ENCODE measurements around the gene HIF1A. TPM values are rescaled to one million over a fixed set of nuclear protein-coding genes. Genes with fewer than 3 reads are reported as not detected.
A peak's percentile ranks its signal among the peaks of the same experiment; 100 is the strongest.

HIF1A gene
- total RNA-seq, 3 donors from 2014 or later = 66.9 to 112 (median 71.6) TPM

DNA sequence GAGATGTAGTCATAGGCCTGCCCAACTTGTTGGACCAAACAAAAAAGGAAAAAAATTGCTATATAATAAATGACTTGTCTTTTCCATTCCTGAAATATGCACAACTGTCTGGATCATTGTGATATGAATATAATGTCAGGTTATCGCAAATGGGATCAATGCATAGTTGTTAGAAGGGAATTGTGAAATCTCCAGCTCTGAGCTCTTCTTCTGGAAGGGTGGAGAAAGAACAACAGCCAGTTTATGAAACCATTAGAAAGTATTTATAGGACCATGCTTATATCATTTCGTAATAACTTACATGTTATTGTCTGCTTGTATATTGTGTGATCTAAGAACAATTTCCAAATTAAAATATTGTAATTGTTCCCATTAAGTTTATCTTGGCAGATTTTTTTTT, 35.7 kb upstream of the HIF1A start:
- TF ChIP-seq, protein P1, sequence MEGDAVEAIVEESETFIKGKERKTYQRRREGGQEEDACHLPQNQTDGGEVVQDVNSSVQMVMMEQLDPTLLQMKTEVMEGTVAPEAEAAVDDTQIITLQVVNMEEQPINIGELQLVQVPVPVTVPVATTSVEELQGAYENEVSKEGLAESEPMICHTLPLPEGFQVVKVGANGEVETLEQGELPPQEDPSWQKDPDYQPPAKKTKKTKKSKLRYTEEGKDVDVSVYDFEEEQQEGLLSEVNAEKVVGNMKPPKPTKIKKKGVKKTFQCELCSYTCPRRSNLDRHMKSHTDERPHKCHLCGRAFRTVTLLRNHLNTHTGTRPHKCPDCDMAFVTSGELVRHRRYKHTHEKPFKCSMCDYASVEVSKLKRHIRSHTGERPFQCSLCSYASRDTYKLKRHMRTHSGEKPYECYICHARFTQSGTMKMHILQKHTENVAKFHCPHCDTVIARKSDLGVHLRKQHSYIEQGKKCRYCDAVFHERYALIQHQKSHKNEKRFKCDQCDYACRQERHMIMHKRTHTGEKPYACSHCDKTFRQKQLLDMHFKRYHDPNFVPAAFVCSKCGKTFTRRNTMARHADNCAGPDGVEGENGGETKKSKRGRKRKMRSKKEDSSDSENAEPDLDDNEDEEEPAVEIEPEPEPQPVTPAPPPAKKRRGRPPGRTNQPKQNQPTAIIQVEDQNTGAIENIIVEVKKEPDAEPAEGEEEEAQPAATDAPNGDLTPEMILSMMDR (IDR thresholded peaks at IDR 0.05) = no peak
- Histone ChIP-seq H3K4me3 (no peak overlapping the region), H3K4me1 (ENCODE audit: low read depth) (peaks cover 9% of the 10 kb centered on the region), H3K9me3 (no peaks in the 10 kb centered on the region), H3K36me3 (ENCODE audit: low read depth) (no peaks in the 10 kb centered on the region)
- intact Hi-C loops (cut with DNase I, micrococcal nuclease) = no loop called here
- DNase-seq (no peak), ATAC-seq (no peak)

DNA sequence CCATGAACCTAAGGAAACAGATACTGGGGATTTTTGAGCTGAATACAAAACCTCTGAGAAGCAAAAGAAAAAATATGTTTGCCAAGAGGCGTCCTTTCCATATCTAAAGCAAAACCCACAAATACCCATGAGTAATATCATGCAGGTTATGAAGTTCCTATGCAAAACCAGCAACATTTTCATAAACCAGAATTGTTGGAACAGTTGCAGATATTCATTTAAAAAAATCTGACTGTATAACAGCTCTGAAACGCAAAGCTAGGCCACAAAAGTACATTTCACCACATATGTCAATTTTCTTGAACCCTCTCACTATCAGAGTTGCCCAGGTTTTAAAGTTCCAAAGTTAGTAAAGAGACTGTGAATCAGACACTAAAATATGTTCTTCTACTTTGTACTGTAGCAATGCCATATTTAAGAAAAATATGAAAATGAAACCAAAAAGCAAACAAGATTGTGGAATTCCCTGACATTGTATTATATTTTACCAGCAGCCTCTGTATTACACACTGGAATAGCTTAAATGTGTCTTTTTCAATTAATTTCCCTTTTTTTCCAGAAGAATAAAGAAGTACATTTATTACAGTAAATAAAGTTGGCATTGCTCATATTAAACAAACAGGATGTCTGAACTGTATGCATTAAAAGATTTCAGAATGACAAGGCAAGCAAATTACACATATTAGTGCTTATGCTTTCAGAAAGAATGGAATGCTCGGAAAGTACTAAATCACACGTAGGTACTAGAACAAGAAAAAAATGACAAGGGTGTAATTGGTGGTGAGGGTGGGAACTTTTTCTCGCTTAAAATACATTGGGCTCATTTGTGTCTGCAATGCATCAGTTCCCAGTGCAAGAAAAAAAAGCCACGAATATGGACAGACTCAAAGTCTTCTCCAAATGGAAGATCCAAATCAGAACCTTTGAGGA, 33.6 kb upstream of the HIF1A start:
- Histone ChIP-seq H3K36me3 (ENCODE audit: low read depth) (no peaks in the 10 kb centered on the region), H3K4me1 (ENCODE audit: low read depth) (peaks cover 9% of the 10 kb centered on the region), H3K4me3 (no peak overlapping the region), H3K9me3 (no peaks in the 10 kb centered on the region)
- TF ChIP-seq, protein P1 (IDR thresholded peaks at IDR 0.05) = no peak
- intact Hi-C loops (cut with DNase I, micrococcal nuclease) = no loop called here
- no peak for DNase-seq
- ATAC-seq = peak; percentile 7

- Histone ChIP-seq H3K4me3 (no peak overlapping the region), H3K4me1 (ENCODE audit: low read depth) (peaks cover 9% of the 10 kb centered on the region), H3K36me3 (ENCODE audit: low read depth) (no peaks in the 10 kb centered on the region), H3K9me3 (no peaks in the 10 kb centered on the region)
- intact Hi-C loops (cut with DNase I, micrococcal nuclease) = no loop called here
- DNase-seq (peak in 1 of 3 donors; percentile 49), ATAC-seq (peak; percentile 83)
- TF ChIP-seq, protein P1 (IDR thresholded peaks at IDR 0.05) = no peak
Observed at GRCh38 chr14:61662437-61663311, 32.6 kb upstream of the HIF1A start.

DNA sequence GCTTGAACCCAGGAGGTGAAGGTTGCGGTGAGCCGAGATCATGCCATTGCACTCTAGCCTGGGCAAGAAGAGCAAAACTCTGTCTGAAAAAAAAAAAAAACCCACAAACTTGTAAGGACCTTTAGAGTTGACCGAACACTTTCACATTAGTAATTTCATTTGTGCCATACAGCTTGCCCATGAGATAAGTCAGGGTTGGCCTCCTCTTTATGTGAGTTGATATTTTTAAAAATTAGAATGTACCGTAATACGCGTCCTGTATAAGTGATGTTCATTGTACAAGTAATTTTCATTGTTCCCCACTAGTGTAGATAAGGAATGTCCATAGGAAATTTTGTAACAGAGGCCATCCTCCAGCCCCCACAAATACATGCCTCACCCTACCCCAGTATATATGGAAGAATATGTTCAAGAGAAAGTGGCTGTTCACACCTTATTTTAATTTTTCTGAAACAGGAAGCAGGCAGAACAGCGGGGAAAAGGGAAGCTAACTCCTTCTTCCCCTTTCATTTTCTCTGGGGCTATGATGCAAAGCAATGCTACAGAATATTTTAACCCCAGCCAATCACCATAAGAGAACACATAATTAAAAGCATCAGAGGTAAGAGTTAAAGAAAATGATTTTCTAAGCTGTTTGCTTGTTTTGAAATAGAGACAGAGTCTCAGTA, 31.9 kb upstream of the HIF1A start:
- intact Hi-C loops (cut with DNase I, micrococcal nuclease) = no loop called here
- H3K36me3 ChIP-seq (ENCODE audit: low read depth) = no peaks in the 10 kb centered on the region
- no peaks in the 10 kb centered on the region for H3K9me3 ChIP-seq
- peaks cover 9% of the 10 kb centered on the region for H3K4me1 ChIP-seq (ENCODE audit: low read depth)
- H3K4me3 ChIP-seq = no peak overlapping the region
- TF ChIP-seq, protein P1 (IDR thresholded peaks at IDR 0.05) = no peak
- peak; percentile 6 for ATAC-seq
- DNase-seq = no peak

DNA sequence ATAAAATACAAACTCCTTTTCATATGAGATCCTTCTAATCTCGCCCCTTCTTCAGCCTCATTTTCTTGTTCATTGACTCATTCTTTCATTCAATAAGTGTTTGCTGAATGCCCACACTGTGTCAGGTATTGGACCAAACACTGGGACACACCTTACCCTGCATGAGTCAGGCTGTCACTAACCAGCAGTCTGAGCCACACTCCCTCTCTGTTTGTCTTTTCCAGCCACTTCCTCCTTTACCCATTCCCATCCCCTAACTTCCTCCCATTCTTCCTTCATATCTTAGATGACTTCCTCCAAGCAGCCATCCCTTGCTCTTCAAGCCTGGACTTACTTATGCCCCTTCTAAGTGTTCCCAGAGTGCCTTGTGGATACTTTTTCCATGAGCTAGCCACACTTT, 27.0 kb upstream of the HIF1A start:
- TF ChIP-seq, protein P1 (IDR thresholded peaks at IDR 0.05) = no peak
- DNase-seq = no peak
- H3K4me1 ChIP-seq (ENCODE audit: low read depth) = no peaks in the 10 kb centered on the region
- no peaks in the 10 kb centered on the region for H3K9me3 ChIP-seq
- H3K36me3 ChIP-seq (ENCODE audit: low read depth) = no peaks in the 10 kb centered on the region
- no peak overlapping the region for H3K4me3 ChIP-seq
- peak; percentile 97 for ATAC-seq
- intact Hi-C loops (cut with DNase I, micrococcal nuclease) = no loop called here

Measured in mucosa of descending colon (tissue), 3 donors.